Measurements from ENCODE around the gene GPR179.
A peak's percentile ranks its signal among the peaks of the same experiment; 100 is the strongest.
"Not testable (repeated sequence)": the region's sequence is repeated elsewhere in the genome, so short reads cannot be mapped to it uniquely, and the experiment has no call there.

Gene GPR179

GRCh38 chr17:38322156-38322779 lies 21.5 kb downstream of the GPR179 start:
- peak; percentile 21 for DNase-seq

GRCh38 chr17:38320482-38320881 lies 23.3 kb downstream of the GPR179 start:
- DNase-seq, result no peak

GRCh38 chr17:38317081-38317480 lies 26.7 kb downstream of the GPR179 start:
- DNase-seq, result no peak

DNA sequence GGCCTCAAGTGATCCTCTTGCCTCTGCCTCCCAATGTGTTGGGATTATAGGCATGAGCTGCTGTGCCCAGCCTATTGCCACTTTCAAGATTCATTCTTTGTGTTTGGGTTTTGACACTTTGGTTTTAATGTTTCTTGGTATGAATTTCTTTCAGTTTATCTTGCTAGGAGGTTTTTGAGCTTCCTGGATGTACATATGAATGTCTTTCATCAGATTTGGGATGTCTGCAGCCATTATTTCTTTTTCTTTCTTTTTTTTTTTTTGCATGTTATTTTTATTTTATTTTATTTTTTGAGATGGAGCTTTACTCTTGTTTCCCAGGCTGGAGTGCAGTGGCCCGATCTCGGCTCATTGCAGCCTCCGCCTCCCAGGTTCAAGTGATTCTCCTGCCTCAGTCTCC lies 28.3 kb downstream of the GPR179 start:
- no peak for DNase-seq

DNA sequence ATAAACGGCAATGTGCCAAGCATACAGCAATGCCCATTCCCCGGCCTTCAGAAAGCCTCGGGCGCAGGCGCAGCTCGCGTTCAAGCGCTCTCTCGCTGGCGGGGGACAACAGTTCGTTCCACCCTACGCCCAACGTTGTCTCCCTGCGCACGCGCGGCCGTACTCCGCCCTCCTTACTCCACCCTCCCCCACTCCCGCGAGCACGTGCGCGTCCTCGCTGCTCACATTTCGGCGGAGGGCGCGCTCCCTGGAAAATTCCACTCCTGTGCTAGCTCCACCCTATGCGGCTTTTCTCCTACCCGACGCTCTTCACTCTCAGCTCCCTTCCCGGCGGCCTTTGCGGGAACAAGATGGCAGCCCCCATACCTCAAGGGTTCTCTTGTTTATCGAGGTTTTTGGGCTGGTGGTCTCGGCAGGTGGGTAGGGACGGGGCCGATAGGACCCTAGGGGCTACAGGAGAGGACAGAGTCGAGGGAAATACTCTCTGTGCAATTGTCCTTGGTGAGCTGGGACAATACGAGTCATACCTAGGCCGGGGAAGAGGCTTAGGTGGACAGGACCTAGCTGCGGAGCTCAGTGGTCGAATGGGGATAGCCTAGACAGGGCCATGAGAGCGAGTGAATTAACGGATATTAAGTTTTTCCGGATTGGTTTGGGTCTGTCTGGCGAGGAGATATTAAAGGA lies 46.8 kb downstream of the GPR179 start, which contains the start of gene MRPL45:
TSS of gene MRPL45 (plus strand) at position 335 of the 684 bp plus-strand sequence. CDS start at position 351, 16 bp downstream.
- DNase-seq, result peak; percentile 90

- not testable (repeated sequence) for DNase-seq
These were observed 48.0 kb downstream of the GPR179 start for GRCh38 chr17:38295602-38296365.

GRCh38 chr17:38289760-38290159 lies 54.0 kb downstream of the GPR179 start:
- not testable (repeated sequence) for DNase-seq

- peak; percentile 8 for DNase-seq
These were observed 55.4 kb downstream of the GPR179 start for GRCh38 chr17:38288217-38288827.

GRCh38 chr17:38286501-38287091 lies 57.2 kb downstream of the GPR179 start:
- DNase-seq, result peak; percentile 35

- not testable (repeated sequence) for DNase-seq
These were observed 57.8 kb downstream of the GPR179 start for GRCh38 chr17:38285994-38286393.
